H1 (cell line): ENCODE measurements around the gene COL11A2. TPM values are rescaled to one million over a fixed set of nuclear protein-coding genes. Genes with fewer than 3 reads are reported as not detected.

Experiments
- CHD7 ChIP-seq: fragments of 300-600 bp; sonication (generic); IDR thresholded peaks from 2 replicates; pipeline ENCODE4 v1.7.1; 2012; ENCODE audit warnings: low read length, moderate library complexity, mild to moderate bottlenecking, inconsistent platforms; ENCODE audit not compliant: insufficient replicate concordance
- GTF2F1 ChIP-seq: IDR thresholded peaks from 2 replicates; pipeline ENCODE4 v1.6.1; 2012; ENCODE audit warnings: low read depth, low read length, improper control_type of control experiment, borderline replicate concordance
- RNF2 ChIP-seq: fragments of 200-900, 300-1000 bp; sonication (generic); IDR thresholded peaks from 2 replicates; pipeline ENCODE4 v1.7.1; 2016; ENCODE audit warnings: borderline replicate concordance, low read depth, mild to moderate bottlenecking, antibody characterized with exemption, low read length; ENCODE audit not compliant: poor library complexity, severe bottlenecking; ENCODE audit errors: missing control alignments
- SAP30 ChIP-seq: fragments of 300-600 bp; sonication (generic); IDR thresholded peaks from 2 replicates; pipeline ENCODE4 v1.7.1; 2012; ENCODE audit warnings: low read length, moderate library complexity, mild to moderate bottlenecking, inconsistent platforms; ENCODE audit not compliant: insufficient read depth, insufficient replicate concordance
- polyA plus RNA-seq, 7 experiments: library from polyadenylated mRNA; depleted of rRNA in 3 of 7; stranded (reverse) in 5 of 7; unstranded in 2 of 7; fragments of >200 nt in 5 of 7; fragments of 200-250 nt in 2 of 7; gene quantifications; 1 replicate in 5 of 7; 2 replicates in 1 of 7; 4 replicates in 1 of 7; pipeline versions ENCODE4 v1.2.1 to v1.2.3, GENCODE V29; 2011 to 2013; ENCODE audit warnings: missing spikeins in 2 of 7, mixed read lengths in 2 of 7
- total RNA-seq: library from RNA; stranded (reverse); fragmentation: NEBNext Ultra II Directional; extraction: Animal tissue kit (Norgen Biotek cat#: 25700); gene quantifications from 2 replicates; pipeline ENCODE4 v1.2.1, GENCODE V29; 2021

The COL11A2 gene
- total and polyA plus RNA-seq, 2 of the 8 experiments (the other 6 are each of a cell fraction or from before 2014, with no cell fraction given), result 2.8 to 3.8 TPM

GRCh38 chr6:33178755-33179475, 13.4 kb downstream of the COL11A2 start (continued):
- no peak for TF ChIP-seq CHD7
- TF ChIP-seq GTF2F1, result no peak
- no peak for TF ChIP-seq RNF2
- no peak for TF ChIP-seq SAP30
